Measurements from ENCODE around the gene ACSF3.
"Not testable (repeated sequence)": the region's sequence is repeated elsewhere in the genome, so short reads cannot be mapped to it uniquely, and the experiment has no call there.

The ACSF3 gene

GRCh38 chr16:89055894-89056555 is 37.6 kb upstream of the ACSF3 start:
- DNase-seq (ENCODE audit: low read depth in 2 of 3, low spot score in 1 of 3) = no peak

GRCh38 chr16:89056592-89056991 is 37.1 kb upstream of the ACSF3 start:
- DNase-seq (ENCODE audit: low read depth in 2 of 3, low spot score in 1 of 3) = no peak

GRCh38 chr16:89057738-89058137 is 35.9 kb upstream of the ACSF3 start:
- DNase-seq (ENCODE audit: low read depth in 2 of 3, low spot score in 1 of 3) = no peak

- no peak for DNase-seq (ENCODE audit: low read depth in 2 of 3, low spot score in 1 of 3)
Observed at GRCh38 chr16:89058812-89059211, 34.8 kb upstream of the ACSF3 start.

GRCh38 chr16:89060207-89060794 is 33.4 kb upstream of the ACSF3 start:
- no peak for DNase-seq (ENCODE audit: low read depth in 2 of 3, low spot score in 1 of 3)

- DNase-seq (ENCODE audit: low read depth in 2 of 3, low spot score in 1 of 3) = no peak
Observed at GRCh38 chr16:89061086-89061485, 32.6 kb upstream of the ACSF3 start.

GRCh38 chr16:89061590-89062380 is 31.9 kb upstream of the ACSF3 start:
- no peak for DNase-seq (ENCODE audit: low read depth in 2 of 3, low spot score in 1 of 3)

GRCh38 chr16:89062389-89063345 is 31.0 kb upstream of the ACSF3 start:
- no peak for DNase-seq (ENCODE audit: low read depth in 2 of 3, low spot score in 1 of 3)

- no peak for DNase-seq (ENCODE audit: low read depth in 2 of 3, low spot score in 1 of 3)
Observed at GRCh38 chr16:89063768-89064320, 29.8 kb upstream of the ACSF3 start.

GRCh38 chr16:89064606-89065457 is 28.8 kb upstream of the ACSF3 start:
- DNase-seq (ENCODE audit: low read depth in 2 of 3, low spot score in 1 of 3) = no peak

- no peak for DNase-seq (ENCODE audit: low read depth in 2 of 3, low spot score in 1 of 3)
Observed at GRCh38 chr16:89065458-89065822, 28.2 kb upstream of the ACSF3 start.

- no peak for DNase-seq (ENCODE audit: low read depth in 2 of 3, low spot score in 1 of 3)
Observed at GRCh38 chr16:89066721-89067120, 26.9 kb upstream of the ACSF3 start.

- DNase-seq (ENCODE audit: low read depth in 2 of 3, low spot score in 1 of 3) = no peak
Observed at GRCh38 chr16:89067677-89068443, 25.8 kb upstream of the ACSF3 start.

- not testable (repeated sequence) for DNase-seq (ENCODE audit: low read depth in 2 of 3, low spot score in 1 of 3)
Observed at GRCh38 chr16:89068814-89069616, 24.6 kb upstream of the ACSF3 start.

GRCh38 chr16:89069920-89070319 is 23.7 kb upstream of the ACSF3 start:
- no peak for DNase-seq (ENCODE audit: low read depth in 2 of 3, low spot score in 1 of 3)

GRCh38 chr16:89070590-89070989 is 23.1 kb upstream of the ACSF3 start:
- DNase-seq (ENCODE audit: low read depth in 2 of 3, low spot score in 1 of 3) = no peak

- DNase-seq (ENCODE audit: low read depth in 2 of 3, low spot score in 1 of 3) = no peak
Observed at GRCh38 chr16:89071686-89072547, 21.7 kb upstream of the ACSF3 start.

Data from stimulated activated CD4-positive, alpha-beta T cell treated with anti-CD3 and anti-CD28 coated beads, Interleukin-12 subunit alpha, Interleukin-12 subunit beta, amount 100 ng/mL, for 48 hours (primary cell).